HL-60 (cell line): Measurements from ENCODE around the gene CTSD.

Experiments used
- DNase-seq, 2 experiments: peaks; one replicate each; pipeline ENCODE4 v3.0.0-alpha.2; 2010 to 2020; ENCODE audit warnings: low read depth in 1 of 2, low spot score in 1 of 2
- H3K27ac ChIP-seq: fragments of 250-450 bp; sonication (Bioruptor Pico); replicated peaks from 2 replicates; pipeline ENCODE4 v1.5.1; 2020; ENCODE audit warnings: mild to moderate bottlenecking, moderate library complexity
- H3K27me3 ChIP-seq: fragments of 250-450 bp; sonication (Bioruptor Pico); 2 replicates; pipeline ENCODE4 v1.5.1; 2021; ENCODE audit warnings: mild to moderate bottlenecking, moderate library complexity; ENCODE audit not compliant: insufficient read depth, poor library complexity, severe bottlenecking
- H3K4me3 ChIP-seq: replicated peaks from 2 replicates; pipeline ENCODE4 v1.5.1; 2011; ENCODE audit warnings: mild to moderate bottlenecking, control low read depth, low read length; ENCODE audit not compliant: insufficient read depth
- CTCF ChIP-seq: IDR thresholded peaks from one replicate; pipeline ENCODE4 v1.5.1; 2011; ENCODE audit warnings: low read length, control low read depth, inconsistent platforms; ENCODE audit not compliant: insufficient read depth
- GABPA ChIP-seq: IDR thresholded peaks from 2 replicates; pipeline ENCODE4 v1.6.1; 2012; ENCODE audit warnings: low read depth
- POLR2AphosphoS5 ChIP-seq: IDR thresholded peaks from 2 replicates; pipeline ENCODE4 v1.6.1; 2012; ENCODE audit warnings: low read depth
- REST ChIP-seq: IDR thresholded peaks from 2 replicates; pipeline ENCODE4 v1.6.1; 2012; ENCODE audit warnings: low read depth; ENCODE audit not compliant: insufficient replicate concordance
- SPI1 ChIP-seq: IDR thresholded peaks from 2 replicates; pipeline ENCODE4 v1.6.1; 2012; ENCODE audit warnings: low read depth, mild to moderate bottlenecking, borderline replicate concordance

The CTSD gene

GRCh38 chr11:1751531-1751921 is 12.2 kb downstream of the CTSD start:
- Histone ChIP-seq H3K27me3 (peaks cover 12% of the 10 kb centered on the region), H3K27ac (no peak overlapping the region), H3K4me3 (no peak overlapping the region)
- TF ChIP-seq SPI1 (no peak), POLR2AphosphoS5 (no peak)
- no peak for DNase-seq

- DNase-seq, result no peak
- Histone ChIP-seq H3K27me3 (peaks cover 12% of the 10 kb centered on the region), H3K4me3 (no peak overlapping the region), H3K27ac (no peak overlapping the region)
- TF ChIP-seq SPI1 (no peak), REST (no peak), POLR2AphosphoS5 (no peak), GABPA (no peak)
Measured at GRCh38 chr11:1750840-1751530, 12.7 kb downstream of the CTSD start.

- DNase-seq, result no peak
- peaks cover 12% of the 10 kb centered on the region for H3K27me3 ChIP-seq
- TF ChIP-seq POLR2AphosphoS5, result peak; percentile 22; the same call in 1 of the 2 replicates
- no peak for TF ChIP-seq CTCF
- no peak within 1 kb of the TSS for H3K4me3 ChIP-seq
- H3K27ac ChIP-seq, result no peak within 1 kb of the TSS
Measured at GRCh38 chr11:1750481-1750839, 13.3 kb downstream of the CTSD start, which contains the start of gene IFITM10. Gene IFITM10 (minus strand): TSS chr11:1750595. CDS start chr11:1750442, 153 bp downstream.

GRCh38 chr11:1749395-1750351 is 14.1 kb downstream of the CTSD start:
- peaks cover 12% of the 10 kb centered on the region for H3K27me3 ChIP-seq
- TF ChIP-seq SPI1 (no peak), CTCF (no peak), REST (no peak), GABPA (no peak), POLR2AphosphoS5 (no peak)
- no peak overlapping the region for H3K27ac ChIP-seq
- no peak overlapping the region for H3K4me3 ChIP-seq
- DNase-seq, result no peak
